Parathyroid adenoma (tissue), 2 donors: ENCODE data around the gene GIPC3.
A peak's percentile ranks its signal among the peaks of the same experiment; 100 is the strongest.
"Not testable (repeated sequence)": the region's sequence is repeated elsewhere in the genome, so short reads cannot be mapped to it uniquely, and the experiment has no call there.

Experiments used
- H2AFZ ChIP-seq: fragments of 300-600 bp; sonication (generic); one replicate; pipeline ENCODE4 v1.7.0; 2017; ENCODE audit warnings: antibody characterized with exemption, mild to moderate bottlenecking
- H3K27ac ChIP-seq: fragments of 300-600 bp; sonication (generic); one replicate; pipeline ENCODE4 v1.7.0; 2017
- H3K27me3 ChIP-seq: fragments of 300-600 bp; sonication (generic); one replicate; pipeline ENCODE4 v1.7.0; 2017; ENCODE audit warnings: low read length; ENCODE audit not compliant: control insufficient read depth, insufficient read depth
- H3K36me3 ChIP-seq: fragments of 300-600 bp; sonication (generic); one replicate; pipeline ENCODE4 v1.7.0; 2017; ENCODE audit warnings: low read length; ENCODE audit not compliant: control insufficient read depth, insufficient read depth
- H3K4me1 ChIP-seq: fragments of 300-600 bp; sonication (generic); one replicate; pipeline ENCODE4 v1.7.0; 2017; ENCODE audit warnings: control low read depth
- H3K4me2 ChIP-seq: fragments of 300-600 bp; sonication (generic); one replicate; pipeline ENCODE4 v1.7.0; 2017; ENCODE audit warnings: low read length
- H3K4me3 ChIP-seq: fragments of 300-600 bp; sonication (generic); one replicate; pipeline ENCODE4 v1.7.0; 2017; ENCODE audit warnings: low read depth, low read length
- H3K79me2 ChIP-seq: fragments of 300-600 bp; sonication (generic); one replicate; pipeline ENCODE4 v1.7.0; 2017; ENCODE audit warnings: control low read depth
- H3K9ac ChIP-seq: fragments of 300-600 bp; sonication (generic); one replicate; pipeline ENCODE4 v1.7.0; 2017; ENCODE audit warnings: mild to moderate bottlenecking
- H3K9me3 ChIP-seq: fragments of 300-600 bp; sonication (generic); one replicate; pipeline ENCODE4 v1.7.0; 2017; ENCODE audit warnings: low read length; ENCODE audit not compliant: control insufficient read depth
- CTCF ChIP-seq: fragments of 300-600 bp; sonication (generic); IDR thresholded peaks from one replicate; pipeline ENCODE4 v1.7.0; 2017; ENCODE audit warnings: antibody characterized with exemption, mild to moderate bottlenecking
- donor health status: primary hyperparathyroidism.

The GIPC3 gene

GRCh38 chr19:3580156-3580934 is 4.9 kb upstream of the GIPC3 start:
- Histone ChIP-seq H3K79me2 (no peaks in the 10 kb centered on the region), H3K4me1 (no peaks in the 10 kb centered on the region), H3K9ac (no peak overlapping the region), H2AFZ (no peak overlapping the region), H3K4me3 (no peak overlapping the region), H3K36me3 (no peaks in the 10 kb centered on the region), H3K9me3 (no peaks in the 10 kb centered on the region), H3K27ac (no peak overlapping the region), H3K4me2 (no peak overlapping the region), H3K27me3 (no peaks in the 10 kb centered on the region)
- TF ChIP-seq CTCF: no peak

- H3K27ac ChIP-seq, H3K4me1 ChIP-seq, H3K27me3 ChIP-seq, H3K36me3 ChIP-seq, H3K9me3 ChIP-seq, H3K4me2 ChIP-seq, H2AFZ ChIP-seq, H3K9ac ChIP-seq, H3K4me3 ChIP-seq, H3K79me2 ChIP-seq: not testable (repeated sequence)
Observed at GRCh38 chr19:3581792-3582191, 3.5 kb upstream of the GIPC3 start.

GRCh38 chr19:3584036-3584802 is 1.1 kb upstream of the GIPC3 start:
- H3K9me3 ChIP-seq, H3K4me2 ChIP-seq, H3K4me1 ChIP-seq, H3K27me3 ChIP-seq, H3K27ac ChIP-seq, H3K79me2 ChIP-seq, H3K9ac ChIP-seq, H3K4me3 ChIP-seq, H3K36me3 ChIP-seq, H2AFZ ChIP-seq: not testable (repeated sequence)

- H3K27ac ChIP-seq: no peak overlapping the region
- peak overlapping the region; percentile 33 for H3K4me3 ChIP-seq
- H3K79me2 ChIP-seq: no peaks in the 10 kb centered on the region
- H3K9ac ChIP-seq: no peak overlapping the region
- no peaks in the 10 kb centered on the region for H3K36me3 ChIP-seq
- peak overlapping the region; percentile 77 for H3K4me2 ChIP-seq
- TF ChIP-seq CTCF: peak; percentile 39
- no peaks in the 10 kb centered on the region for H3K4me1 ChIP-seq
- H3K27me3 ChIP-seq: no peaks in the 10 kb centered on the region
- H2AFZ ChIP-seq: peak overlapping the region; percentile 46
- no peaks in the 10 kb centered on the region for H3K9me3 ChIP-seq
Observed at GRCh38 chr19:3586127-3586626, 899 bp downstream of the GIPC3 start.

- Histone ChIP-seq H3K9ac (no peak overlapping the region), H3K36me3 (no peaks in the 10 kb centered on the region), H3K4me2 (peak overlapping the region; percentile 5), H3K4me1 (no peaks in the 10 kb centered on the region), H3K4me3 (no peak overlapping the region), H3K79me2 (no peaks in the 10 kb centered on the region), H3K27ac (no peak overlapping the region), H3K27me3 (no peaks in the 10 kb centered on the region), H2AFZ (no peak overlapping the region), H3K9me3 (no peaks in the 10 kb centered on the region)
- TF ChIP-seq CTCF: no peak
Observed at GRCh38 chr19:3586707-3587346, 1.5 kb downstream of the GIPC3 start.
